Measurements from ENCODE around the gene TAF1B.
"Not testable (repeated sequence)": the region's sequence is repeated elsewhere in the genome, so short reads cannot be mapped to it uniquely, and the experiment has no call there.

TAF1B gene

GRCh38 chr2:9831670-9832069 is 11.6 kb upstream of the TAF1B start:
- no peak for TF ChIP-seq CTCF (IDR thresholded peaks at IDR 0.05; ENCODE audit: extremely low read depth, insufficient read depth, missing control alignments)
- in situ Hi-C loops (cut with MboI; ENCODE audit: low pct_unique_long_range_greater_than_20kb, low sequenced_read_pairs, unreplicated experiment), result no loop called here
- DNase-seq (ENCODE audit: low spot score), result no peak

- in situ Hi-C loops (cut with MboI; ENCODE audit: low pct_unique_long_range_greater_than_20kb, low sequenced_read_pairs, unreplicated experiment), result no loop called here
- no peak for DNase-seq (ENCODE audit: low spot score)
- TF ChIP-seq CTCF (IDR thresholded peaks at IDR 0.05; ENCODE audit: extremely low read depth, insufficient read depth, missing control alignments), result no peak
Observed at GRCh38 chr2:9832586-9832985, 10.7 kb upstream of the TAF1B start.

GRCh38 chr2:9835068-9835467 is 8.2 kb upstream of the TAF1B start:
- DNase-seq (ENCODE audit: low spot score); in situ Hi-C loops (cut with MboI; ENCODE audit: low pct_unique_long_range_greater_than_20kb, low sequenced_read_pairs, unreplicated experiment): not testable (repeated sequence)

GRCh38 chr2:9836074-9836473 is 7.2 kb upstream of the TAF1B start:
- in situ Hi-C loops (cut with MboI; ENCODE audit: low pct_unique_long_range_greater_than_20kb, low sequenced_read_pairs, unreplicated experiment), result no loop called here
- no peak for TF ChIP-seq CTCF (IDR thresholded peaks at IDR 0.05; ENCODE audit: extremely low read depth, insufficient read depth, missing control alignments)
- DNase-seq (ENCODE audit: low spot score), result no peak

- TF ChIP-seq CTCF (IDR thresholded peaks at IDR 0.05; ENCODE audit: extremely low read depth, insufficient read depth, missing control alignments), result no peak
- no peak for DNase-seq (ENCODE audit: low spot score)
- in situ Hi-C loops (cut with MboI; ENCODE audit: low pct_unique_long_range_greater_than_20kb, low sequenced_read_pairs, unreplicated experiment), result no loop called here
Observed at GRCh38 chr2:9836517-9836916, 6.8 kb upstream of the TAF1B start.

- DNase-seq (ENCODE audit: low spot score), result no peak
- in situ Hi-C loops (cut with MboI; ENCODE audit: low pct_unique_long_range_greater_than_20kb, low sequenced_read_pairs, unreplicated experiment), result no loop called here
- no peak for TF ChIP-seq CTCF (IDR thresholded peaks at IDR 0.05; ENCODE audit: extremely low read depth, insufficient read depth, missing control alignments)
Observed at GRCh38 chr2:9837451-9837850, 5.8 kb upstream of the TAF1B start.

- DNase-seq (ENCODE audit: low spot score), result no peak
- no peak for TF ChIP-seq CTCF (IDR thresholded peaks at IDR 0.05; ENCODE audit: extremely low read depth, insufficient read depth, missing control alignments)
- in situ Hi-C loops (cut with MboI; ENCODE audit: low pct_unique_long_range_greater_than_20kb, low sequenced_read_pairs, unreplicated experiment), result no loop called here
Observed at GRCh38 chr2:9838391-9838790, 4.9 kb upstream of the TAF1B start.
